Amniotic epithelial cell (primary cell): ENCODE results near the gene RAB37.

Source experiments
- DNase-seq: peaks from one replicate; pipeline ENCODE4 v3.0.0-alpha.2; 2010; ENCODE audit warnings: low read depth

Gene RAB37

GRCh38 chr17:74736513-74737298 lies at the start of gene RAB37:
Gene RAB37, plus strand, starts transcription at chr17:74737256. Its CDS starts 17 bp downstream, at chr17:74737273.
- DNase-seq = no peak

- no peak for DNase-seq
Measured at GRCh38 chr17:74687886-74688285, 49.2 kb upstream of the RAB37 start.

- DNase-seq = peak; percentile 26
Measured at GRCh38 chr17:74690409-74690825, 46.6 kb upstream of the RAB37 start.

- DNase-seq = no peak
Measured at GRCh38 chr17:74691151-74691550, 45.9 kb upstream of the RAB37 start.

- DNase-seq = no peak
Measured at GRCh38 chr17:74694081-74694480, 43.0 kb upstream of the RAB37 start.

GRCh38 chr17:74695629-74696028 lies 41.4 kb upstream of the RAB37 start:
- no peak for DNase-seq

- no peak for DNase-seq
Measured at GRCh38 chr17:74697515-74697914, 39.5 kb upstream of the RAB37 start.

GRCh38 chr17:74698069-74698468 lies 39.0 kb upstream of the RAB37 start:
- DNase-seq = no peak

- DNase-seq = no peak
Measured at GRCh38 chr17:74699236-74699635, 37.8 kb upstream of the RAB37 start.

- no peak for DNase-seq
Measured at GRCh38 chr17:74702116-74702871, 34.8 kb upstream of the RAB37 start.

- no peak for DNase-seq
Measured at GRCh38 chr17:74703311-74703710, 33.7 kb upstream of the RAB37 start.

GRCh38 chr17:74704544-74704943 lies 32.5 kb upstream of the RAB37 start:
- no peak for DNase-seq

- DNase-seq = no peak
Measured at GRCh38 chr17:74711058-74711824, 25.8 kb upstream of the RAB37 start.

- DNase-seq = no peak
Measured at GRCh38 chr17:74712301-74712700, 24.8 kb upstream of the RAB37 start.

- no peak for DNase-seq
Measured at GRCh38 chr17:74712756-74713155, 24.3 kb upstream of the RAB37 start, which contains the start of gene CD300LF. Gene CD300LF, minus strand, starts transcription at chr17:74712923. Its CDS starts 57 bp downstream, at chr17:74712866.

GRCh38 chr17:74713171-74713755 lies 23.8 kb upstream of the RAB37 start:
- no peak for DNase-seq

GRCh38 chr17:74715144-74715543 lies 21.9 kb upstream of the RAB37 start:
- peak; percentile 73 for DNase-seq

GRCh38 chr17:74720506-74720905 lies 16.6 kb upstream of the RAB37 start:
- no peak for DNase-seq

- no peak for DNase-seq
Measured at GRCh38 chr17:74722782-74723181, 14.3 kb upstream of the RAB37 start.

- DNase-seq = no peak
Measured at GRCh38 chr17:74723891-74724290, 13.2 kb upstream of the RAB37 start.

GRCh38 chr17:74725111-74725510 lies 11.9 kb upstream of the RAB37 start:
- no peak for DNase-seq
